IMR-90 (cell line): ENCODE results near the gene CDON.

Source experiments
- CTCF ChIP-seq: conservative IDR thresholded peaks from 2 replicates; pipeline ENCODE4 v1.5.1; 2012; ENCODE audit warnings: mild to moderate bottlenecking, low read depth, low read length, improper control_type of control experiment
- ELK1 ChIP-seq: fragments of 150-350 bp; IDR thresholded peaks from 2 replicates; pipeline ENCODE4 v1.6.1; 2016; ENCODE audit warnings: low read depth, mild to moderate bottlenecking, low read length, moderate library complexity, borderline replicate concordance
- MAFK ChIP-seq: IDR thresholded peaks from 2 replicates; pipeline ENCODE4 v1.6.1; 2012; ENCODE audit warnings: low read depth, low read length, improper control_type of control experiment
- MXI1 ChIP-seq: IDR thresholded peaks from 2 replicates; pipeline ENCODE4 v1.6.1; 2012; ENCODE audit warnings: low read depth, mild to moderate bottlenecking, low read length, moderate library complexity, borderline replicate concordance

GRCh38 chr11:126049159-126049558 is 13.5 kb downstream of the CDON start:
- TF ChIP-seq MXI1 (no peak), ELK1 (no peak), CTCF (no peak), MAFK (no peak)
